Measurements from ENCODE around the gene TNK1.
A peak's percentile ranks its signal among the peaks of the same experiment; 100 is the strongest.

Gene TNK1

GRCh38 chr17:7392696-7393612, 12.1 kb downstream of the TNK1 start:
- DNase-seq, result no peak

GRCh38 chr17:7393613-7394451, 12.9 kb downstream of the TNK1 start:
- DNase-seq, result no peak

- peak; percentile 65 for DNase-seq
These were observed 13.7 kb downstream of the TNK1 start, which contains the start of gene PLSCR3 for GRCh38 chr17:7394452-7395191. PLSCR3 (minus strand) TSS chr17:7394525; CDS start chr17:7394110, 415 bp downstream.

GRCh38 chr17:7396147-7396546, 15.3 kb downstream of the TNK1 start:
- no peak for DNase-seq

- no peak for DNase-seq
These were observed 17.7 kb downstream of the TNK1 start for GRCh38 chr17:7398612-7399011.

GRCh38 chr17:7403043-7403726, 22.3 kb downstream of the TNK1 start:
- DNase-seq, result no peak

GRCh38 chr17:7403727-7403976, 22.8 kb downstream of the TNK1 start:
- DNase-seq, result no peak

- DNase-seq, result peak; percentile 90
These were observed 23.3 kb downstream of the TNK1 start, which contains the start of gene TMEM256 for GRCh38 chr17:7403977-7404736. TMEM256 (minus strand) TSS chr17:7404097; CDS start chr17:7404084, 13 bp downstream.

- DNase-seq, result peak; percentile 60
These were observed 24.0 kb downstream of the TNK1 start for GRCh38 chr17:7404737-7405349.

GRCh38 chr17:7405350-7406234, 24.7 kb downstream of the TNK1 start:
- DNase-seq, result no peak

- DNase-seq, result no peak
These were observed 25.4 kb downstream of the TNK1 start for GRCh38 chr17:7406235-7406825.

- no peak for DNase-seq
These were observed 26.2 kb downstream of the TNK1 start for GRCh38 chr17:7407082-7407481.

- DNase-seq, result no peak
These were observed 26.8 kb downstream of the TNK1 start, which contains the start of gene NLGN2 for GRCh38 chr17:7407485-7408251. NLGN2 (plus strand) TSS chr17:7407845; CDS start chr17:7408256, 411 bp downstream.

- DNase-seq, result no peak
These were observed 27.4 kb downstream of the TNK1 start for GRCh38 chr17:7408252-7408727.

GRCh38 chr17:7408863-7409262, 28.0 kb downstream of the TNK1 start:
- DNase-seq, result no peak

- no peak for DNase-seq
These were observed 28.8 kb downstream of the TNK1 start for GRCh38 chr17:7409716-7410115.

GRCh38 chr17:7410634-7411426, 29.9 kb downstream of the TNK1 start:
- no peak for DNase-seq

GRCh38 chr17:7411427-7411750, 30.5 kb downstream of the TNK1 start:
- no peak for DNase-seq

Measured in NCI-H774 (cell line).